NCI-H2196 treated with DMSO at 0.1 percent for 48 hours (cell line): ENCODE data around the gene VDR.

ENCODE experiments used
- DNase-seq: peaks from one replicate; lab custom pipeline; 2025; ENCODE audit not compliant: unreplicated experiment; lab: John Stamatoyannopoulos, UW

Gene VDR

DNA sequence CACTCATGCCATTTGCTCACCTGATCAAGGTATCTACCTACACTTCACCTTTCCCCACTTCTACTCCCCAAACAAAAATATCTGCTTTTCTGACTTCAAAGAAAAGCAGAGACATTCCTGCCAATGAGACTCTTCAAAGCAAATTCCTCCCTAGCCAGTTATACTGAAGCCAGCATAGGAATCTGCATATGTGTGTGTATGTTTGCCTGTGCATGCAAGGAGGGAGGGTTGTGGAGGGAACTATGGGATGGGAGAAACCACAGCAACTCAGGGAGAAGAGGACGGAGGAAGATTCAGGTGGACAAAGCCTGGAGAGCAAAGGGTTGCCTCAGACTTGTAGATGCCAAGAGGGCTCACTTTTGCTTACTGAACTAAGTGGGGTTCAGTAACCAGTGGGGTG is 26.4 kb upstream of the VDR start:
- no peak for DNase-seq

DNA sequence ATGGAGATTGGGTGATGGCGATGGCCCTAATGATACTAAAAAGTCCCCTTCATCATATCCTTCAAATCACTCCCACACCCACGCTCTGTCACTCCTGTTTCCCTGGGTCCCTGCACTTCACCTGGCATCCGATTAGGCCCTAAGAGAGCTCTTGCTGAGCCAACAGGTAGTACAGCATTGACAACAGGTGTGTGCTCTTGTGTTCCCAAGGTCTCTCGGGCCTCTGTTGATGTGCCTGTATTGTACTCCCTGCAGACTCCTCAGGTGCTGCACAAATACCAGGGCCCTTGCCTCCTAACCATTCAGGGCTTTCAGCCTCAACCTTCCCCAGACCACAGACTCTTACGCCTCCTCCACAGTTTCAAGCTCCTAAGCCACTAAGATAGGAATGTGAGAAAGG is 25.8 kb upstream of the VDR start:
- DNase-seq, result no peak

DNA sequence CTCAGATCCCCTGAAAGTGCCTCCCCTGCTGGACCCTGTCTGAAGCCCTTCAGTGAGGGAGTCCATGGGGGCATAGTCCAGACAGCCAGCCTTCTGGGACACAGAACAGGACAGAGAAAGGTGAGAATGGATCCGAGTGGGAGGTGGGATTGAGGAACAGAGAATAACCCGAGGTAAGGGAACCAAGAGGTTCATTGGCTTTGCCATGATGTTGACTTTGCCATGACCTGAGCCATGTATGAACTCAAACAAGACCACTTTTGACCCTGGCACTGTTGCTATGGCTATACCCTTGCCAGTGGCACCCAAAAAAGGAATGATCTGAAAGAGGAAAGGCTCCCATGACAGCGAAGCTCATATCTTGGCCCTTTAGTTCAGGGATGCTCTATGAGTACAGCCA is 22.6 kb upstream of the VDR start:
- DNase-seq, result no peak

DNA sequence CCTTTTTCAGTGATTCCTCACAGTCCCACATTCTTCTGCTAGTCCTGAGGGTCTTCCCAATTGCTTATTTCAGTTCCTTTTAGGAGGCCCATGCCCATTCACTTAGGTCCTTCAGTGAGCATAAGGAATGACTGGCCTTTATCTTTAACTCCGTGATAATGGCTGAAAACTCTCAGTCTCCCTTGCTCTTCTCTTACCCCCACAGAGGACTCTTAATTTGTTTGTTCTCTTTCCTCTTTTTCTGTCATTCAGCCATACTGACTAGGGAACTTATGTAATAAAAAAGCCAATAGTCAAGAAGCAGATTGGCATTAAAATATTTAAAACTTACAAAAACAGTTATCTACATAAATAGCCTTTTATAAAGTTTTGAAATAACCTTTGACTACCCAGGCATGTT is 17.1 kb upstream of the VDR start:
- no peak for DNase-seq

DNA sequence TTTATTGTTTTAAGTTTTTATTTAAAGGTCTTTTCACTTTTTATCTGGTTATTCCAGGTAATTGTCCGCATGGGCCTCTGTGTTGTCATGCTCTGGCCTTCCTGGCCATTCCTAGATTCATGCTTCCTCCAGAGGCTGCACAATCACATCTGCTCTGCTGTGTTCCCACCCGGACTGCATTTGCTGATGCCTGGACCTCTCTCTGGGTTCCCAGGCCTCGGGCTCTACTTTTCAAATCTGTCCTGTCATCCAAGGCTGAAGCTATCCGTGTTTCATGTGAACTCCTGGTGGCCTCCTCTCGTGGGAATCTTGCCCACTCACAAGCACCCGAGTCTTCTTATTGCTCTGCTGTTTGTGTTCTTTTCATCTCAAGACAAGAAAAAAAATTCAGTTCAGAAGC is 16.1 kb upstream of the VDR start:
- no peak for DNase-seq

DNA sequence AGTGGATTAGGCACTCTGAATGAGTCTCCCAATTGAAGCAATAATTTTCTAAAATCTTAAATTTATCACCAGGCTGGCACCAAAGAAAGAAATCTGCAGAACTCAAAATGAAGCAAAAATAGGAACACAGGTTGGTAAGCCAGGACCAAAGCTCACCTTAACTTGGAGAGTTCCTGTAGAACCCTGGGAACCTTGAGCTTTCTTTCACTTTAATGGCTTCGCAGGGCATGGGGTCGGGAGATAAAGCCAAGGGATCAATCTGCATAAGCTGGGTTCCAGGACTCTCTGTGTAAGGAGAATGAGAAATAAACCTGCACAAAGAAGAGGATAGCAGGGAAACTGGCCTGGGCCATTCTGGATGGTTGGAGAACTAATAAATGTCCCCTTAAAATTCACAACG is 8.3 kb upstream of the VDR start:
- DNase-seq, result no peak

DNA sequence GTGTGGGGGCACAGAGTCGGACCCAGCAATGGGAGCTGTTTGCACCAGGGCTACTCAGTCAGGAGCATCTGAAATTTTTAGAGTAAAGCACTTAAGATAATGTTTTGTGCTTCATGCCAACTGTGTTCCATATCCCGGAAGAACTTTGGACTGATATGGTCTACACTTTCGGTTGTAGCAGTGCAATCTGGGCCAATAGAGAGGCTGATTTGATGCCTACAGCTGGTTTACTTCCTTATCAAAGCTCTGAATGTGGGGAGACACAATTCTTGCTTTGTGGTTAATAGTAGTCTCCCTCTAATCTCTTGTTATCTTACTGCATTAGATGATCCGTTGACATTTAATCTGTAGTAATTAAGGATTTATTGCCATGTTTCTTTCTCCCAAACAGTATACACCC is 7.8 kb upstream of the VDR start:
- DNase-seq, result no peak

DNA sequence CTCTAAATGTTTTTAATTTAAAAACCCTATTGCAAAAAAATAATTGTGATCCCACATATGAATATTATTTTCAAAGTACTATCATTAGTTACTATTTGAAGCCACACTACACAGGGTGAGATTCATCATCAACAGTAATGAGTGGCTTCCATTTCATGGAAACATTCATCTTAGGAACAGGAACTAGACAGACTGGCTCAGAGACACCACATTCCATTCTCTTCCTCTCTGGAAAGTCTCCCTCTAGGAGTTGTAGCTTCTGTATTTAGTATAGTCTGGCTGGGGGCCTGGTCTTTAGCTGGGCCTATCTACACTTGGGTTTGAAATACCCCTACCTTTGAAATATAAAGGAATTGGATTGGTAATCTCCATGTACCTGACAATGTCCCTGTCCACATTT is 6.2 kb upstream of the VDR start:
- DNase-seq, result no peak

DNA sequence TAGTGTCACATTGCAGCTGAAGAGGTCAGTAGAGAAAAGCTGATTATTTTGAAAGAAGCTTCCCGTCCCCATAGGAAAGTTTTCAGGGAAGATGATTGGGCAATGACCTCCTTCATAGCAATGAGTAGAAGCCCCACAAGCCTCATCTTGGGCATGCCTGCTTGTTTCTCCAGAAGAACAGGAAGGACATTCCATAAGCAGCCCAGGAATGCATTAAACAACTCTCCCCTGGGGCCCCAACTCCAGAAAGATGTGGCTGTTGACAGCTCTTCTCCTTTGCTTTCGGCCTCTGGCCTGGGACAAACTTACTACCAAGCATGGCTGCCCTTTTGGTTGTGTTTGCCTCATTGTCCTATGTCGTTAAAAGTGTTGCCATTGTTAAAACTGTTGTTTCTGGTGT is 5.7 kb upstream of the VDR start:
- DNase-seq, result no peak

DNA sequence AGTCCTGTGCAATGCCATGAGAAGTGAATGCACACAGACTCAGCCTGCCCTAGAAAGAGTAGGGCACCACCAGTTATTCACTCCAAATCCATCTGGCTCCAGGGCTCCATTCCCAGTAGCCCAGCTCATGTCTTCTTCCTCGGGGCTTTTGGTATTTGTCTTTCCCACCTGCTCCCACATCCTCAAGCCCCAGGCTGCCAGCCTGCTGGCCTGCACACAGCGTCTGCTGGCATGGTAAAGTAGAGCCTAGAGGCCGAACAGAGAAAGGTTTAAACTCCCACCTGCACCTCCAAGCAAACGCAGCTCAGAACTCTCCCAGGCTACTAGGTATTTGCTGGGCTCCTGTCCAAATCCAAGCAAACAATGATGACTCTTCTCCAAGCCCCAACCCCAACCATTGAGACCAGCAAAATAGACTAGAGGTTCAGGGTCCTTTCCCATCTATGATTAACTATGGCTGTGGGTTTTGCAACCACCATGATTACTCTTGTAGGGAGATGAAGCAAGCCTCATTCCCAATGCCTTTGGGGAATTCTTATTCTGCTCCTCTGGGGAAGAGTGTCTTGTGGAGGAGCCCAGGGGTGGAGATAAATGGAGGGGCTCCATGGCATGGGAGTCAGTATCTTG is 5.2 kb upstream of the VDR start:
- DNase-seq, result no peak

DNA sequence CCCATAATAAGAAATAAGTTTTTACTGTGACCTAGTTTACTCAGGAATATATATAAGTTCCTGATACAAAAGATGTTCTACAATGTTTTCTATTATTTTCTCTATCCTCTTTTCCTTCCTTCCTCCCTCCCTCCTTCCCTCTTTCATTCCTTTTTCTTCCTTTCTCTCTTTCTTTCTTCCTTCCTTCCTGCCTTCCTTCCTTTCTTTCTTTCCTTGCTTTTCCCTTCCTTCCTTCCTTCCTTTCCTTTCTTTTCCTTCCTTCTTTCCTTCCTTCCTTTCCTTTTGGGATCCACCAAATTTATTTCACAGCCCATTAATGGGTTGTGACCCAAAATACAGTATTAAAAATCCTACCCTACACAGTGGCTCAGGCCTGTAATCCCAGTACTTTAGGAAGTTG is 3.9 kb upstream of the VDR start:
- DNase-seq, result no peak

DNA sequence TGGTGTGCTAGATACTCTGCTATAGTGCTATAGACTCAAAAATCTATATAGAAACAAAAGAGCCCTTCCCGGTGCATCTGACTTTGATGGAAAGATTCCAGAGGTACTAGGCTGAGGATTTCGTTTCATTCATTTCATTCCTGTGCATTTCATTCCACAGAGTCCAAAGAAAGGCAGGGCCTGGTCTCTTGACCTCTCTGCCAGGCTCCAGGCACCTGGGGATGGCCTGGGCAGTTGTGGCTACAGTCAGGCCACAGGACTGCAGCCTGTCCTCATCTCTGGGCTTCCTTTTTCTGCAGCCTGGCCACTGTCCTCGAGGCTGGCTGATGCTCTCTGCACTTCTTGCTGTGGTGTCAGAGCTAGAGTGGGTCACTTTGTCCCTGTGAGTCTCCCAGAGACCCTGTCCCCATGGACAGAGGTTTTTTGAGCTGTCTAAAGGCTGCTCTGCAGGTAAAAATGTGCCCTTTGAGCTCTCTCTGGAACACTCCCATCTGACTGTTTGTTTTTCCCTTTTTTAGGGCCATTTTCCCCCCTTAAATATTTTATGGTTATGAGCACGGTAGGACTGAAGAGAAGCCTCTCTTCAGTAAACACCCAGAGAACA is 3.2 kb upstream of the VDR start:
- DNase-seq, result no peak

DNA sequence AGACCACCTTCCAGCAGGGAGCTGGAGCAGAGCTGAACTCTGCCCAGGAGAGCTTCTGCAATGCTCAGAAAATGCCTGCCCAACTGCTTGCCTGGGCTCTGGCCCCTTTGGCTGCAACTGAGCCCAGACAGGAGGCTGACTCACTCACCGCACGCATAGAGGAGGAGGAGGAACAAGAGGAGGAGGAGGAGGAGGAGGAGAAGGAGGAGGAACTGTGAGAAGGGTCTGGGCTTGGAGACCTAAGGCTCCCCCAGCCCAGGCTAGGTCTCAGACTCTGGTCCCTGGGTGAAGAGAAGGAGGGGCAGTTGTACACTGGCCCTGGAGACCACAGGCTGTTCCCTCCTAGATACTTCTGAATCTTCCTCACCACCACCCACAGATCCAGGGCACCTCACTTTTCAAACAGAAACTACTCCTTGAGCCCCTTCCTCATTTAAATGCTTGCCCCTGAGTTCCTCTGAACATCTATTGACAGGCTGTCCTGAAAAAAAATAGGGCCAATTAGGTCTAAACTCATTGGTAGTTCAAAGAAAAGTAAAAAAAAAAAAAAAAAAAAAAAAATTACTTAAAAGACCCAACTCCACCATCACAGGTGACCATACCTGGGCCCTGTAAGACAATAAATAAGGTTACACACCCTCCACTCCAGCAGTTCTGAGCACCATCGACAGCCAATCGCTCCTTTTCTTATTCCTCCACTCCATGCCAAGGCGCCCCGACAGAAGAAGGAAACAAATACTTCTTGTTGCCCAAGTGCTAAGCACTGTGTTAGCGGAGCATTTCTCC is 674 bp downstream of the VDR start:
- no peak for DNase-seq

DNA sequence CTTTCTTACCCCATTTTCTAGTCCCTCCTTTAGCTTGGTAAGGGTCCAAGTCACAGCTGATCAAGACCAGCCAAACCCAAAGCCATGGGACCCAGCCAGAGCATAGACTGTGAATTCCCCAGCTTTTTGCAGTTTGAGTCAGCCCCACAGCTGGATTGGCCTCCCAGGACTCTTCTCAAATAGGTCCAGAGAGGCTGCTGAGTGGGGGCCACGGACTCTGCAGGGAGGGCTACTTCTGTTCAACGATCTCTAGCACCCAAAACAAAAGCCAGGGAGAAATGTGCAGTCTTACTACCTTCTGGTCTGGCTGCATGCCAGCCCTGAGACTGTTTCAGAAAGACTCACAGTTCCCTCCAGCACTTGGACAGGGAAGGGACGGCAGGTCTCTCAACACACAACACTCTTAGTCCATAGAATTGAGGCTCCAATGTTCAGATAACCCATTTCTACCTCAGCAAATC is 1.6 kb downstream of the VDR start:
- no peak for DNase-seq

DNA sequence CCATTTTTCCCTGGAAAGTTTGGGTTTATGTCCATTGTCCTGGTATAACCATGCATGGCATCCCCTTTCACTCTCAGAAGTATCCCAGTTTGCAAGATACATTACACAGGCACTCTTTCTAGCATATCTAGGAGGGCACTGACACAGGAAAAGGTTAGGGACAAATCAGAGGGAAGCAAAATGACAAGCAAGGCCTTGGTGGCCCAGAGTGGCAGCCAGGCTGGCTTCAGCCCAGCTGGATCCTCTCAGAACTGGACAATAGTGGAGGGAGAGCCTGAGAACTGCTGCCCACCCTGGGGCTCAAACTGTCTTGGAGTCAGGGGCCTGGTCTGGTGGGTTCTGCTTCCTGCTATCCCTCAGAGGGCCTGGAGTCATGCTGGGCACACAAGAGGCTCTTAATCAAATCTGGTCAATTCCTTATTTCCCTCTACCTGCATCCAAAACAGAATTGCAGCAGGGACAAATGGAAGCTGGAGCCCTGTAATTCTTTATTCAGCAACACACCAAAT is 2.6 kb downstream of the VDR start:
- DNase-seq, result no peak

DNA sequence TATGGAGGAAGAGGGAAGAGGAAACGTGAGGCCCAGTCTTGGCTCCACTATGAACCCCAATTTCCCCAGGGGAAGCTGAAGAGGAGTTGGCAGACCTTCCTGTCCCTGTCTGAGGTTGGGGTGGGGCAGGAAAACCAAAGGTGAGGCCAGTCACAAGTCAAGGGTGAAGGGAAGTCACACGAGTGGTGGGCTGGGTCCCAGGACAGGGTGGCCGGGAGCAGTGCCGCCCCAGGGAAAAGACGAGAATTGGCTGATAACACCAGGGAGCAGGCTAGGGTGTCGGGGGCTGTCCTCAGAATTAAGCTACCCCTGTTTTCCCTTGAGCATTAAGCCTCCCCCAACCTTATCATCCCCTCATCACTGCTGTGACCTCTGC is 3.1 kb downstream of the VDR start:
- no peak for DNase-seq

DNA sequence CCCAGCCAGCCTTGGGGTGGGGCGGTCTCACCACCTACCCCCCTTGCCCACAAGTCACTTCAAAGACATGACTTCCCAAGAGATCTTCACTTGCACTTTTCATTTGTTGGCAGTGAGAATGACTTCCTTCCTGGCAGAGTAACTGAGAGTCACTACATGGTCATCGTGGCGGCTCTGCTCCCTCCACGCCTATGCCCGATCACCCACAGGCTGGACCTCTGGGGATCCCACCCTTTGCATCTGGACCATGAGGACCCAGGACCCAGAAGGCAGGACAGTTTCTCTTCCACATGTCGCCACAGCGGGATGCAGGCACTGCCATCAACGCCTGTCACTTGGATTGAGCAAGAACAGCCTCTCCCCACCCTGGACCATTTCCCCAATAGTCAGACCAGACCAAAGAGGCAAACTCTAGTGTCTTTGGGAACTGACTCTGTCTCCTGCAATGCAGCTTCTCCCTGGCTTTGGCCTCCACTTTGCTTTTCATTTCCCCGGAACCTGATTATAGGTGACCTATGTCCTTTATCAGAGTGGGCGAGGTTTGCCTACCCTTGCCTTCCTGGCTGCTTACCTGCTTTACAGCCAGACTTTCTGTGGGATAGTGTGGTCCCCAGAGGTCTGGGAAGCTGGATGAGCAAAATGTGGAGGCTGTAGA is 3.6 kb downstream of the VDR start:
- no peak for DNase-seq

DNA sequence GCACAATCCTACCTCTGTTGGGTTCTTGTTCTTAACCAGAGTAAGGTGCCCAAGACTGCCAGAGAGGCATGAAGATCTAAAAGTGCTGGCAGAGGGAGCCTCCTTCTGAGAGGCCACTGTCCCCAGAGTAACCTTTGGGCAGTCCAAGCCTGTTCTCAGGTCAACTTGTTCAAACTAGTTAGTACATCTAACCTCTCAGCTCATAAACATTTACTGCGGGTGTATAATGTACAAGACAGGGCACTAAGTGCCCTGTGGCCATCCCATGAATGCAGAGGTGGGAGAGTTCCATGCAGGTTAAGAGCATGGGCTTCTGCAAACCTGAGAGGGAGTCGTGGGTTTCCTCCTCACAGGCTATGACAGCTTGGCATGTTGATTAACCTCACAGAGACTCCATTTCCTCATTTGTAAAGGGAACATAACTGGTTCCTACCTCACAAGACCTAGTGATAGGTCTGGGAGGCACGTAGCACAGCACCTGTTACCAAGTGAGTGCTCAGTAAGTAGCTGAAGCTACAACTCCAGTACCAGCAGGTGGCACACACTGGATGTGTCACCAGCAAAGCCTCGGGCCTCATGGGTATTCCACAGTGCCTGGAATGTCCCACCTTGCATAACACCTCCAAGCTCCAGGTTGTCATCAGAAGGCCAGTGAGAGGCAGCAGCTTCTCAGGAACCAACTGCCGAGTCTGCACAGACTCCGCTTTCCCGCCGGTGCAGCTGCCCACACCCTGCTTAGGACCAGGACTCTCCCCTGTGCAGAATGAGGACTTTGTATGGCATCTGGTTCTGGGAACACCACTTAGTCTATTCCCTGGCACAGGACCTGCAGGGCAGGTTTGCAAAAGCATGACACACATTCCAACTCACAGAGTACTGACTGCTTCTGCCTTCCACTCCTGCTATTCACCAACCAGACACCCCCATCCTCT is 4.4 kb downstream of the VDR start:
- no peak for DNase-seq

DNA sequence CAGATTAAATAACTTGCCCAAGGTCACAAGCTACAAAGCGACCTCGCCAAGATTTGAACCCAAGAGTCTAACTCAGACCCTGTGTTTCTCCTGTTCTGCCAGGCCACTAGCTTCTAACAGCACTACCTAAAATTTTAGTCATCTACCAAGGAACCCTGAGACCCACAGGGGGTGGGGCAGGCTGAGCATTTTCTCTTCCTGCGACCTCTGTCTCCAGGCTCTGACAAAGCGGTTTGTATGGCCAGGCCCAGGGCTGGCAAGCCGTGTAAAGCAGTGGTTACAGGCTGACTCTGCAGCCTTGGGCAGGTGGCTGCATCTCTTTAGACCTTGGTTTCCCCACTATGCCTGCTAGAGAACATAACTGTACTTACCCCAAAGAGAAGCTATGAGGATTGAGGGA is 5.3 kb downstream of the VDR start:
- no peak for DNase-seq

DNA sequence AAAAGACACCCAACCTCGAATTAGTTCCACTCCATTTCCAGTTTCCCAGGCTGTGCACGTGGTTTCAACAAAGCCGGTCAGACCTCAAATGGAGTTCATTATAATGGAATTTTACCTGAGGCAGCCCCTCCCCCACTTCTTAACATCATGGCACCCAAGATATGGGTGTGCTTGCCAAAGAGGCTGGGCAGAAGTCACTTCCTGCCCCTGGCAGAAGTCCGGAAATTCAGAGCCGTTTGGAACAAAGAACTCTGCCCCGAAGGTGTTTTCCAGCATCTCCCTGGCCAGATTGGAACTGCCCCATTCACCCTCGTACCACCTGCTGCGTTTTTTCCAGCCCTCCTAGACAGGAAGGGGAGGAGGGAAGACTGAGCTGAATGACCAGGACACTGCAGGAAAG is 8.2 kb downstream of the VDR start:
- peak; percentile 37 for DNase-seq

DNA sequence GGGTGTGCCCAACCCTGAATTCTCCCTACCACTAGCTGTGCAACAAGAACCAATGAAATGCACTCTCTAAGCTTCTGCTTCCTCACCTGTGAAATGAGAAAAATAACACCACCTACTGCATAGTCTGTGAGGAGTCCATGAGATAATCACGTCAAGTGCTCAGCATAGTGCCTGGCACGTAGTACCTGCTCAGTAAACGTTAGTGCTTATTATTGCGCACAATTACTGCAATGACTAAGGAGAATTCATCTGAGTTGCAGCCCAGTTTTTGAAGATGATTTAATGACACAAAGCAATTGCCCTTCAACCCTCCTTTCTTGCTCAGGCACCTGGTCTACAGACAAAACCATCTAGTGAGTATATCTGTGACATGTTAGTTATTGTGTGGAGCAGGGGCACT is 8.8 kb downstream of the VDR start:
- no peak for DNase-seq
